AG10803 (cell line): ENCODE results near the gene TTLL5.

Source experiments
- DNase-seq: peaks from one replicate; pipeline ENCODE4 v3.0.0; 2010; ENCODE audit warnings: low read depth
- H3K4me3 ChIP-seq: 2 replicates; pipeline ENCODE4 v1.5.1; 2011; ENCODE audit warnings: mild to moderate bottlenecking, low read length, control low read depth
- CTCF ChIP-seq: conservative IDR thresholded peaks from 2 replicates; pipeline ENCODE4 v1.5.1; 2011; ENCODE audit warnings: mild to moderate bottlenecking, low read length, control low read depth, inconsistent platforms

TTLL5 gene

GRCh38 chr14:75771595-75771994 lies 110.5 kb downstream of the TTLL5 start:
- no peak overlapping the region for H3K4me3 ChIP-seq
- no peak for TF ChIP-seq CTCF
- no peak for DNase-seq

GRCh38 chr14:75773046-75773445 lies 112.0 kb downstream of the TTLL5 start:
- no peak for DNase-seq
- no peak overlapping the region for H3K4me3 ChIP-seq
- no peak for TF ChIP-seq CTCF

DNA sequence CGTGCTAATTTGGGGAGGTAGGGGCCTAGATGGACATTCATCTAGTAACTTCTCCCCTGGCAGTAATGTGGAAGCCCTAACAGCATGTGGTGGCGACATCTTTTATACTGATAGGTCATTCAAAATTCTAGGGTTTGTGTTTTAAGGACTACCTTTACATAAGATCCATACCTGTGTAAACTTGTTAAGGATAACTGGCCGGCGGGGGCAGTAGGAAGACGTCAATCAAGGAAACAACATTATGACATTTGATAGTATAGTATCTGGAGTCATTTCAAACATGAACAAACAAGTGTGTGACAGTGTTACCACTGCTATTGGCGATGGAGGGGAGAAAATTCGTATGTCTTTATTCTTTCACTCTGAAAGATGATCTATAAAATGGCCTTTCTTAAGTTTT lies 120.0 kb downstream of the TTLL5 start:
- no peak overlapping the region for H3K4me3 ChIP-seq
- TF ChIP-seq CTCF = no peak

DNA sequence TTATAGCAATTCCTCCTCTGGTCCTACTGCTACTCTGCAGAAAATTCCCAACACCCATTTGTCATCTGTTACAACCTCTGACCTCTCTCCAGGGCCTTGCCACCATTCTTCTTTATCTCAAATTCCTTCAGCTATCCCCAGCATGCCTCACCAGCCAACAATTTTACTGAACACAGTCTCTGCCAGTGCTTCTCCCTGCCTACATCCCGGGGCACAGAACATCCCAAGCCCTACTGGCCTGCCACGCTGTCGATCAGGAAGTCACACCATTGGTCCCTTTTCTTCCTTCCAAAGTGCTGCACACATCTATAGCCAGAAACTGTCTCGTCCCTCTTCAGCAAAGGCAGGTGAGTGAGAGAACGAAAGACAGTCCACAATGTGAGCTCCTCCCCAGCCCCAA lies 122.1 kb downstream of the TTLL5 start:
- H3K4me3 ChIP-seq = no peak overlapping the region
- no peak for DNase-seq
- no peak for TF ChIP-seq CTCF

More for the DNA sequence above, 120.0 kb downstream of the TTLL5 start:
- no peak for DNase-seq

DNA sequence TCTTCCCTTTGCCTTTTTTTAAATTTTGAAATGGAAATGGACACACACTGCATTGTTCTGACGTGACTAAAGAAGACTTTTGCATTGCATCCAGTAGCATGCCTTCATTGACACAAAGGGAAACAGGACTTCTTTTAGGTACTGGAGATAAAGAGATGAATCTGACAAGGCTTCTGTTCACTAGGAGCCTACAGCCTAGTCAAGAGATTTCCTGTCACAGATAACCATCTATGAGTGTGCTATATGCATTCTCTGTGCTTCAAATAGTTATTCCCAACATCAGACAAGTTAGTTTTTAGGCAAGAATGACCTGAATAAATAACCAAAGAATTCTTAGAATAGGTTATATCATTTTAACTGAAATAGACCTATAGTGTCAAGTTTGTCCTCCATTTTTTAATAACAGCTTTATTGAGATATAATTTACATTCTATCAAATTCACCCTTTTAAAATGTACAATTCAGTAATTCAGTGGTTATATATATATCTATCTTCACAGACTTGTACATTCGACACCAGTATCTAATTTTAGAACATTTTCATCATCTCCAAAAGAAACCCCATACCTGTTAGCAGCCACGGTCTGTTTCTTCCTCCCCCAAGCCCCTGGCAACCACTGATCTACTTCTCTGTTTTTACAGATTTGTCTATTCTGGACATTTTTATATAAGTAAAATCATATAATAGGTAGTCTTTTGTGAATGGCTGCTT lies 122.7 kb downstream of the TTLL5 start:
- TF ChIP-seq CTCF = no peak
- no peak overlapping the region for H3K4me3 ChIP-seq
- DNase-seq = no peak

DNA sequence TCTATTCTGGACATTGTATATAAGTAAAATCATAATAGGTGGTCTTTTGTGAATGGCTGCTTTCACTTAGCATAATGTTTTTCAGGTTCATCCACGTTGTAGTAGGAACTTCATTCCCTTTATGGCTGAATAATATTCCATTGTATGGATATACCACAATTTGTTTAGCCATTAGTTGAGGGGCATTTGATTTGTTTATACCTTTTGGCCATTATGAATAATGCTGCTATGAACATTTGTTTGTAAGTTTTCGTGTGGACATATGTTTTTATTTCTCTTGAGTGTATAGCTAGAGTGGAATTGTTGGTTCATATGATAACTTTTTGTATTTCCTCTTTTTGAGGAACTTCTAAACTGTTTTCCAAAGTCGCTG lies 123.3 kb downstream of the TTLL5 start:
- TF ChIP-seq CTCF = no peak
- no peak for DNase-seq
- H3K4me3 ChIP-seq = no peak overlapping the region

- TF ChIP-seq CTCF = peak; percentile 25; the same call in 1 of the 2 replicates
- DNase-seq = peak; percentile 22
- H3K4me3 ChIP-seq = no peak overlapping the region
Measured at GRCh38 chr14:75793806-75794205, 132.8 kb downstream of the TTLL5 start.
